HG02571 (cell line): ENCODE results near the gene MLPH.

Experiments used
- ATAC-seq: cut with Tn5 transposase; IDR thresholded peaks from one replicate; pipeline ENCODE4 v1.9.1; 2021; ENCODE audit warnings: mild to moderate bottlenecking, moderate library complexity; ENCODE audit not compliant: unreplicated experiment

Gene MLPH

GRCh38 chr2:237517163-237517562 is 30.1 kb downstream of the MLPH start:
- ATAC-seq, result no peak

GRCh38 chr2:237517990-237518389 is 30.9 kb downstream of the MLPH start:
- no peak for ATAC-seq

- ATAC-seq, result no peak
These were observed 32.6 kb downstream of the MLPH start for GRCh38 chr2:237519506-237520245.

GRCh38 chr2:237520290-237520689 is 33.2 kb downstream of the MLPH start:
- ATAC-seq, result no peak

GRCh38 chr2:237524631-237525030 is 37.6 kb downstream of the MLPH start:
- no peak for ATAC-seq

- ATAC-seq, result no peak
These were observed 38.6 kb downstream of the MLPH start for GRCh38 chr2:237525559-237526157.

- ATAC-seq, result no peak
These were observed 40.2 kb downstream of the MLPH start for GRCh38 chr2:237527233-237527632.

GRCh38 chr2:237527766-237528165 is 40.7 kb downstream of the MLPH start:
- ATAC-seq, result no peak

GRCh38 chr2:237529452-237530402 is 42.7 kb downstream of the MLPH start:
- ATAC-seq, result peak; percentile 48

GRCh38 chr2:237530472-237531433 is 43.7 kb downstream of the MLPH start:
- peak; percentile 64 for ATAC-seq

- ATAC-seq, result no peak
These were observed 45.1 kb downstream of the MLPH start for GRCh38 chr2:237532160-237532559.

GRCh38 chr2:237533668-237534161 is 46.7 kb downstream of the MLPH start:
- ATAC-seq, result no peak

GRCh38 chr2:237534380-237534779 is 47.3 kb downstream of the MLPH start:
- no peak for ATAC-seq

- no peak for ATAC-seq
These were observed 48.5 kb downstream of the MLPH start for GRCh38 chr2:237535385-237536082.

- ATAC-seq, result no peak
These were observed 49.0 kb downstream of the MLPH start for GRCh38 chr2:237536083-237536415.

- no peak for ATAC-seq
These were observed 49.6 kb downstream of the MLPH start for GRCh38 chr2:237536617-237537016.

- ATAC-seq, result no peak
These were observed 51.1 kb downstream of the MLPH start for GRCh38 chr2:237538001-237538720.

GRCh38 chr2:237538901-237539300 is 51.9 kb downstream of the MLPH start:
- ATAC-seq, result no peak

- no peak for ATAC-seq
These were observed 52.6 kb downstream of the MLPH start for GRCh38 chr2:237539681-237540080.
